Measurements from ENCODE around the gene PARD6B.

PARD6B gene

DNA sequence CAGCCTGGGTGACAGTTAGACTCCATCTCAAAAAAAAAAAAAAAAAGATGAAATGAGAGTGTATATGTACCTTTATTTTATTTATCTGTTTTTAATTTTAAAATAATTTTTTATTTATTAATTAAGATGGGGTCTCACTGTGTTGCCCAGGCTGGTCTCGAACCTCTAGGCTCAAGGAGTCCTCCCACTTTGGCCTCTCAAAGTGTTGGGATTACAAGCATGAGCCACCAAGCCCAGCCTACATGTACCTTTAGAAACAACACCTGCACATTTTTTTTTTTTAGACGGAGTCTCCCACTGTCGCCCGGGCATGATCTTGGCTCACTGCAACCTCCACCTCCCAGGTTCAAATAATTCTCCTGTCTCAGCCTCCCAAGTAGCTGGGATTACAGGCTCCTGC, 12.1 kb upstream of the PARD6B start:
- TF ChIP-seq, protein P1, sequence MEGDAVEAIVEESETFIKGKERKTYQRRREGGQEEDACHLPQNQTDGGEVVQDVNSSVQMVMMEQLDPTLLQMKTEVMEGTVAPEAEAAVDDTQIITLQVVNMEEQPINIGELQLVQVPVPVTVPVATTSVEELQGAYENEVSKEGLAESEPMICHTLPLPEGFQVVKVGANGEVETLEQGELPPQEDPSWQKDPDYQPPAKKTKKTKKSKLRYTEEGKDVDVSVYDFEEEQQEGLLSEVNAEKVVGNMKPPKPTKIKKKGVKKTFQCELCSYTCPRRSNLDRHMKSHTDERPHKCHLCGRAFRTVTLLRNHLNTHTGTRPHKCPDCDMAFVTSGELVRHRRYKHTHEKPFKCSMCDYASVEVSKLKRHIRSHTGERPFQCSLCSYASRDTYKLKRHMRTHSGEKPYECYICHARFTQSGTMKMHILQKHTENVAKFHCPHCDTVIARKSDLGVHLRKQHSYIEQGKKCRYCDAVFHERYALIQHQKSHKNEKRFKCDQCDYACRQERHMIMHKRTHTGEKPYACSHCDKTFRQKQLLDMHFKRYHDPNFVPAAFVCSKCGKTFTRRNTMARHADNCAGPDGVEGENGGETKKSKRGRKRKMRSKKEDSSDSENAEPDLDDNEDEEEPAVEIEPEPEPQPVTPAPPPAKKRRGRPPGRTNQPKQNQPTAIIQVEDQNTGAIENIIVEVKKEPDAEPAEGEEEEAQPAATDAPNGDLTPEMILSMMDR (IDR thresholded peaks at IDR 0.05), result no peak

DNA sequence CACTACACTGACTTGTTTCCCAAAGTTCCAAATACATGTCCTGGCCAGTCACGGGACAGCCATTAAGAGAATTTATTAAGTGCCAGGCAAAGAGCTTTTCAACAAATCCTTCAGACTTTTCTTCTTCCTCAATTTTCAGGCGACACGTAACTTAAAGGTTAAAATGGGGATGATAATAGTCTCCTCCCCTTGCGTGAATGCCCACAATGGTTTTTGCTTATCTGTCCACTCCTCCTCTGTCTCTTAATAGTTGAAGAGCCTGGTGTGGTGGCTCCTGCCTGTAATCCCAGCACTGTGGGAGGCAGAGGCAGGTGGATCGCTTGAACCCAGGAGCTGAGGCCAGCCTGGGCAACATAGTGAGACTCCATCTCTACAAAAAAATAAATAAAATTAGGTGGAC, 11.4 kb upstream of the PARD6B start:
- TF ChIP-seq, protein P1 (IDR thresholded peaks at IDR 0.05), result no peak

DNA sequence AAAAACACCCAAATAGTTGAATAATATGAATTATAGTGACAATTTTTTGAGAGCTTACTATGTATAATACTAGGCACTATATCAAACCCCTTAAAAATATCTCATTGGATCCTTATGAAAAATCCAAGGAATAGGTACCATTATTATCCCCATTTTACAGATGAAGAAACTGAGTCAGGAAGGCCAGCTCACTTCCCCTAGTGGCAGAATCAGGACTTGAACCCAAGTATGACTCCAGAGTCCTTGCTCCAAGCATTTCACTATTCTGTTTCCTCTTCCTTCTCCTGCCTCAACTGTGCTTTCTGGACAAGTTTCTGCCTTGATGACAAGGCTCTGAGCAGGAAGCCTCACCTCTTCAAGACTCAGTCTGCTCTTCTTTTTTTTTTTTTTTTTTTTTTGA, 10.8 kb upstream of the PARD6B start:
- TF ChIP-seq, protein P1 (IDR thresholded peaks at IDR 0.05), result no peak

DNA sequence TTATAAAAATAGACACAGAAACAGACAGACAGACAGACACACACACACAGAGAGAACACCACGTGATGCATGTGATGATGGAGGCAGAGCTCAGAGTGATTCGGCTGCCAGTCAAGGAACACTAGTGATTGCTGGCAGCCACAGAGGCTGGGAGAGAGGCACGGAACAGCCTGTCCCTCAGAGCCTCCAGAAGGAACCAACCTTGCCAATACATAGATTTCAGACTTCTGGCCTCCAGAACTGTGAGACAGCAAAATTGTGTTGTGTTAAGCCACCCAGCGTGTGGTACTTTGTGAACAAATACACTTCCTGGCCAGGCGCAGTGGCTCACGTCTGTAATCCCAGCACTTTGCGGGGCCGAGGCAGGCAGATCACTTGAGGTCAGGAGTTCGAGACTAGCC, 9.5 kb upstream of the PARD6B start:
- TF ChIP-seq, protein P1 (IDR thresholded peaks at IDR 0.05), result no peak

DNA sequence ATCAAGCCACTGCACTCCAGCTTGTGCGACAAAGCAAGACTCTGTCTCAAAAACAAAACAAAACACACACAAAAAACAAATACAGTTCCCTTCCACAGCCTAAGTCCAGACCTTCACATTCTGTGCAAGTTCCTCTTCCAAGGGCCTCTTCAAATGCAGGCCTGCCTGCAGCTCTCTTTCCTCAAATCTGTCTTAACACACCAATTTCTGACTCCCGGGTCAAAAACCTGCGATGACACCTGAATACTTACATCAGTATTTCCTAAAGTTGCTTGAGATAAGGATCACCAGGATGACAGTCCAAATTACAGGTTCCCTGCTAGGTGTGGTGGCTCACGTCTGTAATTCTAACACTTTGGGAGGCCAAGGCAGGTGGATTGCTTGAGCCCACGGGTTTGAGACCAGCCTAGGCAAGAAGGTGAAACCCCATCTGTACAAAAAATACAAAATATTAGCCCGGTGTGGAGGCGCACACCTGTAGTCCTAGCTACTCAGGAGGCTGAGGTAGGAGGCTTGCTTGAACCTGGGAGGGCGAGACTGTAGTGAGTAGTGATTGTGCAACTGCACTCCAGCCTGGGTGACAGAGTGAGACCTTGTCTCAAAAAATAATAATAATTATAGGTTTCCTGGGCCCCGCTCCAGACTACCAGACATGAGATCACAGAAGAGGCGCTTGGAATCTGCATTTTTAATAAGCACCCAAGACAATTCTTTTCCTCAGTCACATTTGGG, 8.8 kb upstream of the PARD6B start:
- TF ChIP-seq, protein P1 (IDR thresholded peaks at IDR 0.05), result no peak

DNA sequence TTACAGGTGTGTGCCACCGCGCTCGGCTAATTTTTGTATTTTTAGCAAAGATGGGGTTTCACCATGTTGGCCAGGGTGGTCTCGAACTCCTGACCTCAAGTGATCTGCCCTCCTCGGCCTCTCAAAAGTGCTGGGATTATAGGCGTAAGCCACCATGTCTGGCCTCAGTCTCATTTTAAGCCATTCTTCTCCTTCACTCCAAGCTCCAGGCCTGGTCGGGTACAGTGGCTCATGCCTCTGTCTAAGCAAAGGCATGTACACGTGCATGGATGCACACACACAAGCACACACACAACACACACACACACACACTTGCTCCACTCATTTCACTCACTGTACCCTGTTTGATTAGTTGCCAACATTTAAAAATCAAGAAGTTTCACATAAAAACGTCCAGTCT, 7.7 kb upstream of the PARD6B start:
- TF ChIP-seq, protein P1 (IDR thresholded peaks at IDR 0.05), result no peak

DNA sequence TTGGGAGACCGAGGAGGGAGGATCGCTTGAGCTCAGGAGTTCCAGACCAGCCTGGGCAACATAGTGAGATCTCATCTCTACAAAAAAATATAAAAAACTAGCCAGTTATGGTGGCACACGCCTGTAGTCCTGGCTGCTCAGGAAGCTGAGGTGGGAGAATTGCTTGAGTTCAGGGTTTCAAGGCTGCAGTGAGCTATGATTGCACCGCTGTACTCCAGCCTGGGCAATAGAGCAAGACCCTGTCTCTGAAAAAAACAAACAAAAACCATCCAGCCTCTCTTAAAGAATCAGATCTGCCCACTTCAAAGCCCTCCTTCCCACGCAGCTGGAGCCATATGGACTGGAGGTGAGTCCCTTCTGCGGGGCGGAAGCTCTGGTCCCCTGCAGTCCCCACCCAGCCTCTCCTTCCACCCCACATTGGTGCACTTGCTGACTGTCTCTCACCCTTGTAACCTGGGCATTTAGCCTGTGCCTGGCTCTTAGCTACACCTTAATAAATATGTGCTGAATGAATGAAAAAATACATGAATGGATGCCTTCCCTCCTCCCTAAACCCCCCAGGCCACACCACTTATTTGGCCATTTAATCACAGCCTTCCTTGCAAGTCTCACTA, 7.2 kb upstream of the PARD6B start:
- TF ChIP-seq, protein P1 (IDR thresholded peaks at IDR 0.05), result no peak
